OCI-LY1 (cell line): Measurements from ENCODE around the gene VWCE.

Experiments used
- H2AFZ ChIP-seq: fragments of 200-600 bp; sonication (generic), shearing (Covaris generic); 2 replicates; pipeline ENCODE4 v1.6.0; 2014; ENCODE audit warnings: antibody characterized with exemption, mild to moderate bottlenecking, low read length
- H3F3A ChIP-seq: fragments of 200-600 bp; sonication (generic), shearing (Covaris generic); 2 replicates; pipeline ENCODE4 v1.6.0; 2014; ENCODE audit warnings: mild to moderate bottlenecking, antibody characterized with exemption, low read length, moderate library complexity; ENCODE audit not compliant: insufficient read depth
- H3K27ac ChIP-seq: fragments of 200-600 bp; sonication (generic); 2 replicates; pipeline ENCODE4 v1.5.1; 2014; ENCODE audit warnings: low read length, mixed run types, mild to moderate bottlenecking, low read depth; ENCODE audit not compliant: poor library complexity, severe bottlenecking
- H3K27me3 ChIP-seq: fragments of 200-600 bp; sonication (generic); 2 replicates; pipeline ENCODE4 v1.6.0; 2014; ENCODE audit warnings: antibody characterized with exemption, mild to moderate bottlenecking, low read length, moderate library complexity; ENCODE audit not compliant: insufficient read depth
- H3K36me3 ChIP-seq: fragments of 200-600 bp; sonication (generic); 2 replicates; pipeline ENCODE4 v1.6.1; 2014; ENCODE audit warnings: mild to moderate bottlenecking, antibody characterized with exemption, low read length, moderate library complexity, mixed read lengths; ENCODE audit not compliant: insufficient read depth
- H3K4me1 ChIP-seq: fragments of 200-600 bp; sonication (generic); 2 replicates; pipeline ENCODE4 v1.5.1; 2014; ENCODE audit warnings: mild to moderate bottlenecking, low read length, moderate library complexity; ENCODE audit not compliant: insufficient read depth, severe bottlenecking
- H3K4me2 ChIP-seq: fragments of 200-600 bp; sonication (generic), shearing (Covaris generic); 2 replicates; pipeline ENCODE4 v1.6.1; 2014; ENCODE audit warnings: low read length
- H3K4me3 ChIP-seq: fragments of 200-600 bp; sonication (generic); 2 replicates; pipeline ENCODE4 v1.5.1; 2014; ENCODE audit warnings: low read length, low read depth, mild to moderate bottlenecking, mixed read lengths; ENCODE audit not compliant: poor library complexity, severe bottlenecking
- H3K79me2 ChIP-seq: fragments of 200-600 bp; shearing (Covaris generic); 2 replicates; pipeline ENCODE4 v1.6.1; 2016; ENCODE audit warnings: mixed run types, low read length, mixed read lengths; ENCODE audit not compliant: insufficient read depth
- H3K9ac ChIP-seq: fragments of 200-600 bp; sonication (generic), shearing (Covaris generic); 2 replicates; pipeline ENCODE4 v1.6.1; 2014; ENCODE audit warnings: mild to moderate bottlenecking, low read length, mixed read lengths
- H3K9me2 ChIP-seq: fragments of 200-600 bp; sonication (generic), shearing (Covaris generic); 2 replicates; pipeline ENCODE4 v1.6.1; 2014; ENCODE audit warnings: low read depth, mild to moderate bottlenecking, low read length, mixed read lengths
- H3K9me3 ChIP-seq: fragments of 200-600 bp; shearing (Covaris generic); 2 replicates; pipeline ENCODE4 v1.6.1; 2014; ENCODE audit warnings: low read length, mixed read lengths
- H4K20me1 ChIP-seq: fragments of 200-600 bp; sonication (generic), shearing (Covaris generic); 2 replicates; pipeline ENCODE4 v1.6.0; 2016; ENCODE audit warnings: mild to moderate bottlenecking, low read length; ENCODE audit not compliant: insufficient read depth
- CTCF ChIP-seq: fragments of 200-600 bp; sonication (generic), shearing (Covaris generic); IDR thresholded peaks from 2 replicates; pipeline ENCODE4 v1.5.1; 2017; ENCODE audit warnings: mild to moderate bottlenecking, antibody characterized with exemption, low read length, moderate library complexity, mixed read lengths
- EZH2 ChIP-seq: fragments of 200-600 bp; sonication (generic), shearing (Covaris generic); IDR thresholded peaks from 2 replicates; pipeline ENCODE4 v1.8.0; 2017; ENCODE audit warnings: borderline replicate concordance, mixed run types, mild to moderate bottlenecking, antibody characterized with exemption, low read length, moderate library complexity, mixed read lengths

Gene VWCE

GRCh38 chr11:61332797-61333549, 37.9 kb upstream of the VWCE start, which contains the start of the genes DDB1 and TKFC:
TSS of gene DDB1 (minus strand) at chr11:61333105. CDS start at chr11:61332968, 137 bp downstream.
TSS of gene TKFC (plus strand) at chr11:61333228. CDS start at chr11:61334729, 1,501 bp downstream.
- Histone ChIP-seq H3K9me2 (no peaks in the 10 kb centered on the region), H3K79me2 (peaks cover 45% of the 10 kb centered on the region)
- TF ChIP-seq CTCF, result no peak
- TF ChIP-seq EZH2, result no peak

GRCh38 chr11:61332281-61332796, 37.2 kb upstream of the VWCE start:
- H3K4me1 ChIP-seq, result peaks cover 54% of the 10 kb centered on the region
- H3F3A ChIP-seq, result no peaks in the 10 kb centered on the region
- no peaks in the 10 kb centered on the region for H4K20me1 ChIP-seq
- no peaks in the 10 kb centered on the region for H3K27me3 ChIP-seq
- H3K4me2 ChIP-seq, result peak overlapping the region; percentile 99
- H3K9ac ChIP-seq, result peak overlapping the region; percentile 100
- peaks cover 45% of the 10 kb centered on the region for H3K79me2 ChIP-seq
- no peak overlapping the region for H2AFZ ChIP-seq
- no peaks in the 10 kb centered on the region for H3K9me3 ChIP-seq
- H3K9me2 ChIP-seq, result no peaks in the 10 kb centered on the region
- peaks cover 37% of the 10 kb centered on the region; the same call in 1 of the 2 replicates for H3K36me3 ChIP-seq
- no peak for TF ChIP-seq EZH2
- no peak for TF ChIP-seq CTCF
- H3K4me3 ChIP-seq, result peak overlapping the region; percentile 95
- H3K27ac ChIP-seq, result peak overlapping the region; percentile 16

More at GRCh38 chr11:61332797-61333549, 37.9 kb upstream of the VWCE start, which contains the start of the genes DDB1 and TKFC:
- peak within 1 kb of the TSS; percentile 95 for H3K4me3 ChIP-seq
- H4K20me1 ChIP-seq, result no peaks in the 10 kb centered on the region
- peaks cover 30% of the 10 kb centered on the region; the same call in 1 of the 2 replicates for H3K36me3 ChIP-seq
- peaks cover 54% of the 10 kb centered on the region for H3K4me1 ChIP-seq
- H3F3A ChIP-seq, result no peaks in the 10 kb centered on the region
- no peak within 1 kb of the TSS for H2AFZ ChIP-seq
- H3K4me2 ChIP-seq, result peak within 1 kb of the TSS; percentile 99
- peak within 1 kb of the TSS; percentile 100 for H3K9ac ChIP-seq
- peak within 1 kb of the TSS; percentile 90 for H3K27ac ChIP-seq
- H3K9me3 ChIP-seq, result no peaks in the 10 kb centered on the region
- H3K27me3 ChIP-seq, result no peaks in the 10 kb centered on the region

GRCh38 chr11:61331651-61332050, 36.5 kb upstream of the VWCE start:
- TF ChIP-seq CTCF (no peak), EZH2 (no peak)
- no peaks in the 10 kb centered on the region for H3K9me2 ChIP-seq
- H3K9ac ChIP-seq, result peak overlapping the region; percentile 100
- H3K36me3 ChIP-seq, result peaks cover 44% of the 10 kb centered on the region; the same call in 1 of the 2 replicates
- no peaks in the 10 kb centered on the region for H3K9me3 ChIP-seq
- no peak overlapping the region for H2AFZ ChIP-seq
- H3F3A ChIP-seq, result no peaks in the 10 kb centered on the region
- H3K4me2 ChIP-seq, result peak overlapping the region; percentile 99
- peak overlapping the region; percentile 95 for H3K4me3 ChIP-seq
- H3K27me3 ChIP-seq, result no peaks in the 10 kb centered on the region
- H4K20me1 ChIP-seq, result no peaks in the 10 kb centered on the region
- H3K79me2 ChIP-seq, result peaks cover 45% of the 10 kb centered on the region
- peaks cover 52% of the 10 kb centered on the region for H3K4me1 ChIP-seq
- no peak overlapping the region for H3K27ac ChIP-seq
